GM18870 (cell line): ENCODE data around the gene TNIP1.

Experiments used
- ATAC-seq: cut with Tn5 transposase; IDR thresholded peaks from one replicate; pipeline ENCODE4 v1.9.1; 2021; ENCODE audit warnings: moderate library complexity; ENCODE audit not compliant: unreplicated experiment

Gene TNIP1

GRCh38 chr5:151025250-151025606, 55.6 kb downstream of the TNIP1 start:
- no peak for ATAC-seq

DNA sequence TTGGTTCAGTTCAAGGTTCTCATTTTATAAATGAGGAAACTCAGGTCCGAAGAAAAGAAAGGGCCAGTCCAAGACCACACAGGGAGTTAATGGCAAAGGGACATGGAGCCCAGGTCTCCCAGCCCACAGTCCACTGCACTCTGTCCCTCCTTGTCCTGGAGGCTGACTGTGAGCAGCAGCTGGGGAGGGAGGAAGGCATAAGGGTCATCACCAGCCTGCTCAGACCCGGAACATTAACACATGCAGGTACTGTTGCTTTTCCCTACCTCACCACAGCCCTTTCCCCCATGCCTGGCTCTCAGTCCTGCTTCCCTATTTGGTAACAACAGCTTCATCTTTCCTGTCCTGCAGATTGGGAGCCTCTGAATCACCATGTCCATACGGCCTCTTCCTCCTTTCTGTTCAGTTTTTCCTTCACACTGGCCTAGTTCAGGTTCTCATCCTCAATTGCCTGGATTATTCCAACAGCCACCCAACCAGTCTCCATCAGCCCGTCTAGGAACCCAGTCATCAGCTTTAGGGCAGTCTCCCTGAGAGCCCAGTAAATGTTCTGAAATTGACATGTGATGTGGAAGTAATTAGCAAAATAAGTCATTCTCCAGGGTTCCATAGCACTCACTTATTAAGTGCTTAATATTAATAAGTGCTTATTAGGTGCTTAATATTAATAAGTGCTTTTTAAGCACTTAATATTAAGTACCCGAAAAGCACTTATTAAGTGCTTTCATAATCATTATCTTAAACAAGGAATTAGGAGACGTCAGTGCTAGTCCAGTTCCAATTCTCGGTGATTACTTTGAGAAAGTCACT, 56.2 kb downstream of the TNIP1 start:
- no peak for ATAC-seq

DNA sequence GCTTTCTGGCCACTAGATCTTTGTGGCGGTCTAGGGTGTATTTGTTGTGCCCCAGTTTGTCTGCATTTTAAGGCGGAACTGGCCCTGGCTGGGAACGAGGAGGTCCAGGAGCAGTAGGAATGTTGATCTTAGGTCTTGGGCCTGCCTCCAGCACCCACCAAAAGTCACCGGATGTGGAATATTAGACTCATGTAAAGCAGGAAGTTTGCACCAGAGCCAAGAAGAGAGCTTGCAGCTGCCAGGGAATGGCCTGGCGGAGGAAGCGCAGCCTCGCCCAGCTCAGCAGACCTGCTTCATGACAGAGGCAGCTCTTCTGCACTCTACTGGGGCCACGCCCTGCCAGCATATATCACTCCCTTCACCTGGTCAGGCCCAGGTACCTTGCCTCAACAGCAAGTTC, 57.2 kb downstream of the TNIP1 start:
- ATAC-seq = no peak

DNA sequence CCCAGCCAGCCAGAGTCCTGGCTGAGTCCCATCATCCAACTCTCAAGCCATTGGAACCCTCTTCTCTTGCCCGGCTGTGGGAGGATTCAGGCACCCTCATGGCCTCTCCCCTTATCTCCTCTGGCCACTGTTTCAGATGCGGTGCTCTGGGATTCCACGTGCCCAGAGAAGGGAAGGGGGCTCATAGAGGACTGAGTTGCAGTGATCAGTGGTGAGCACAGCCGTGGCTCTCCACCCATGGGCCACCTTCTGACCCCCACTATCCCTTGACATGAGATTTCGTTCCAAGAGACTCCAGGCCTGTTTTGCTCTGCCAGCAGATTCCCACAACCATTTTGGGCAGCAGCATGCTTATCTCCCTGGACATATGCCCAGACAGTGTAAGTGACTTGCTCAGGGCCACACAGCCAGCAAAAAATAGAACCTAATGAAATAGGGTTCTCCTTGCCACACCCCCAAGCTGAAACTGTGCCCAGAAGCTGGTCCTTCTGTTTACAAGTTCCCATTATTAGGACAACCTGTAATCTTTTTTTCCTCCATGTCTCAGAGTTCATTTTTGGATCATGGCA, 57.7 kb downstream of the TNIP1 start:
- ATAC-seq = no peak

GRCh38 chr5:151022511-151023018, 58.3 kb downstream of the TNIP1 start:
- no peak for ATAC-seq

- ATAC-seq = no peak
Measured at GRCh38 chr5:151021746-151022145, 59.1 kb downstream of the TNIP1 start.

GRCh38 chr5:151020304-151021110, 60.3 kb downstream of the TNIP1 start, which contains the start of gene GPX3:
Gene GPX3 (plus strand): TSS chr5:151020591. CDS start chr5:151020655, 64 bp downstream.
- ATAC-seq = peak; percentile 50

DNA sequence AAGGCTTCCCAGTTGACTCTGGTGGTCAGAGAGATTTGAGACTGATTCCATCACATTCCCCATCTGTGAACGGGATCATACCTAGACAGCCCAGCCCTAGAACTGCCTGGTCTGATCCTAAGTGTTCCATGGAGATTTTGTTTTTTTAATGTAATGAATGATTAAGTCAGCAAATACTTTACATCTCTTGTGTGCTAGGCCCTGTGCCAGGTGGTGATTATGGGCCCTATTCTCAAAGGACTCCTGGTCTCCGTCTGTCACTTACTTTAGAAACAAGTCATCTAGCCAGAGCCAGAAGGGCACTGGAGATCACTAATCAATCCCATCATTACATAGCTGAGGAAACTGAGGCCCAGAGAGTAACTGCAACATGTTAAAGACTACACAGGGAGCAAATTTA, 61.5 kb downstream of the TNIP1 start:
- no peak for ATAC-seq

DNA sequence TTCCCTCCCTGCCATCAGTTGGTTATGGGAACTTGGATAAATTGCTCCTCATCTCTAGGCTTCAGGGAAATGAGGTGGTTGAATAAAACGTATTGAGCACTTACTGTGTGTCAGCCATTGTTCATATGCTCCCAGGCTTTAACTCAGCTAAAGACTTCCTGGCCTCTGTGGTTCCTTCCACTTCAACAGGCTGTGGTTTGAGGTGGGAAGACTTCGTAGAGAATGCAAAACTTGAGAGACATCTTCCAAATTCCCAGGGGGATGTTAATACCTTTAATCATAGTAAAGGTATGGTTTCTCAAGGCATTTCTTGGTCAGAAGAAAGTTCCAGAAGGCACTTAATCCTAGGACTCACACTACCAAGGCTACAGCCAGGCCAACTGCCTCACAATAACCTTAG, 62.0 kb downstream of the TNIP1 start:
- ATAC-seq = no peak

DNA sequence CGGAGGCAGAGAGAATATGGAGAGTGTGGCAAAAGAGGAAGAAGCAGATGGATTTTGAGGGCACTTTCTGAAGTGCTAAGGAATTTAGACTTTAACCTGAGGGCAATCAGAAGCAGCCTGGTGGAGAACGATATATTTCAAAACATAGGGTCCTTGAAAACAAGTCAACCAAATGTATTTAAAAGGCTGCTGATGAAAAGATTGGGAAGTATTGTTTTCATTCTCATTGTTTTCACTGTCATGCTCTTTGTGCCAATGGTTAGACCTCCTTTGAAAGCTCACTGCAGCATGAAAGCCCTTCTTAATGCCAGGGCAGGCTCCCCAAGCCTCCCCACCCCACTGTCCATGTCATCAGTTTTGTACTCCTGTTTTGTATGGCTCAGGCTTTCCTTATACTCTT, 62.9 kb downstream of the TNIP1 start:
- ATAC-seq = no peak

GRCh38 chr5:151016700-151017099, 64.1 kb downstream of the TNIP1 start:
- ATAC-seq = no peak

GRCh38 chr5:151015974-151016587, 64.8 kb downstream of the TNIP1 start:
- no peak for ATAC-seq

- ATAC-seq = no peak
Measured at GRCh38 chr5:151014680-151015343, 66.0 kb downstream of the TNIP1 start.

GRCh38 chr5:151012862-151013261, 68.0 kb downstream of the TNIP1 start:
- ATAC-seq = no peak

DNA sequence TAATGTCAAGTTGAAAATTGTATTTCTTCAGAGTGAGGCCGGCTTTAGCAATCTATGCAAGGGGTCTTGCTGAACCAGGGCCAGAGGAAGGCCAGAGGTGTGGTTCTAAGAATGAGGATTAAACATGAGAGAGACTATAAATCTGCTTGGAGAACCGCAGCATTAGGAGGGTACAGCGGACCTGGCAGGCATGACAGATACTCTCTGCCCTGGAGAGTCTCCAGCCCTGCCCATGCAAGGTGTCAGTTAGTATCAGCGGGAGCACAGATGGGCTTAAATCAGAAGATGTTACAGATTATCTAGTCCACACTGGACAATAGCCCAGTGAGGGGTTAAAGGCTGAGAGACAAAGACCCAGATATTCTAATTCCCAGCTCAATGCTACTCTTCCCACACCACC, 71.9 kb downstream of the TNIP1 start:
- no peak for ATAC-seq

GRCh38 chr5:151008210-151008491, 72.7 kb downstream of the TNIP1 start:
- ATAC-seq = no peak

DNA sequence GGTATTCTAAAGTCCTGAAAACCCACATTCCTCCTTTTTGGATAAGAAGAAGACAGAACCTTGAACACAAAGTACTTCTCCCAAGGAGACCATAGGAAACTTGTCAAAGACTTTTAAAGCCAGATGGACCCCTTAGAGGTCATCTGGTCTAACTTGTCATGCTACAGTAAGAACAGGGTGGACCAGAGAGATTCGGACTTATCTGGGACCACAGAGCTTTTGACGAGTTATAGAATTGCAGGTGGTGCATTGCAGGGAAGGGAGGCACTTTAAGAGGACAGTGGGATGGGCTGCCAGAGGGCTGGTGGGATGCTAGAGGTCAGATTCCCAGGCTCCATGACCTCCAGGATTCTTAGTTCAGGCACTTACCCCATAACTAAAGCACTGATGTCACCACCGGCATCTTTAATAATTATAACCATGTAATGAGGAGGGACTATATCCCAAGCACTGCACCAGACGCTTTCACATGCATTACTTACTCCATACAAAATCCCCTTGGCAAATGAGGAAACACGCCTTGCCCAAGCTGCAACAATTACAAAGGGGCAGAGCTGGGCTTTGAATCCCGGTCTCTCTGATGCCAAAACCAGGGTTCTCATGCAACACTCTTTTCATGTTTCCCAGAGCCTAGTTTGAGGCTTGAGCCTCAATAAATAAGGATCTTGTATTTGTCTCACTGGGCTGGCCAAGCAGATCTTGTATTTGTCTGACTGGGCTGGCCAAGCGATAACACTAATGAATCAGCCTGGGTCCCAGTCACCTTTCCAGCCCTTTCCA, 73.2 kb downstream of the TNIP1 start:
- no peak for ATAC-seq

GRCh38 chr5:151006704-151007334, 74.0 kb downstream of the TNIP1 start:
- no peak for ATAC-seq

- no peak for ATAC-seq
Measured at GRCh38 chr5:151005950-151006576, 74.8 kb downstream of the TNIP1 start.
